Measurements from ENCODE around the gene LMBRD1.

- TF ChIP-seq, protein P1, sequence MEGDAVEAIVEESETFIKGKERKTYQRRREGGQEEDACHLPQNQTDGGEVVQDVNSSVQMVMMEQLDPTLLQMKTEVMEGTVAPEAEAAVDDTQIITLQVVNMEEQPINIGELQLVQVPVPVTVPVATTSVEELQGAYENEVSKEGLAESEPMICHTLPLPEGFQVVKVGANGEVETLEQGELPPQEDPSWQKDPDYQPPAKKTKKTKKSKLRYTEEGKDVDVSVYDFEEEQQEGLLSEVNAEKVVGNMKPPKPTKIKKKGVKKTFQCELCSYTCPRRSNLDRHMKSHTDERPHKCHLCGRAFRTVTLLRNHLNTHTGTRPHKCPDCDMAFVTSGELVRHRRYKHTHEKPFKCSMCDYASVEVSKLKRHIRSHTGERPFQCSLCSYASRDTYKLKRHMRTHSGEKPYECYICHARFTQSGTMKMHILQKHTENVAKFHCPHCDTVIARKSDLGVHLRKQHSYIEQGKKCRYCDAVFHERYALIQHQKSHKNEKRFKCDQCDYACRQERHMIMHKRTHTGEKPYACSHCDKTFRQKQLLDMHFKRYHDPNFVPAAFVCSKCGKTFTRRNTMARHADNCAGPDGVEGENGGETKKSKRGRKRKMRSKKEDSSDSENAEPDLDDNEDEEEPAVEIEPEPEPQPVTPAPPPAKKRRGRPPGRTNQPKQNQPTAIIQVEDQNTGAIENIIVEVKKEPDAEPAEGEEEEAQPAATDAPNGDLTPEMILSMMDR (IDR thresholded peaks at IDR 0.05) = no peak
- TF ChIP-seq POLR2AphosphoS5 (IDR thresholded peaks at IDR 0.05) (no peak), POLR2A (IDR thresholded peaks at IDR 0.05) (no peak)
Measured at GRCh38 chr6:69775941-69776340, 20.9 kb downstream of the LMBRD1 start.
